ENCODE data around the gene ARRDC3.

The ARRDC3 gene

GRCh38 chr5:91379914-91380490 lies 3.1 kb downstream of the ARRDC3 start (continued):
- TF ChIP-seq GFI1B (tag by site-specific recombination; IDR thresholded peaks at IDR 0.05) (no peak), KLF8 (tag by site-specific recombination; IDR thresholded peaks at IDR 0.05) (0 out of 2 replicates have a peak, but pooled peaks have one; percentile 3), MZF1 (tag by site-specific recombination; IDR thresholded peaks at IDR 0.05; ENCODE audit: borderline replicate concordance) (peak; percentile 71; the same call in 1 of the 2 replicates), PRDM1 (tag by site-specific recombination; IDR thresholded peaks at IDR 0.05) (peak; percentile 95), ZFHX2 (tag by site-specific recombination; conservative IDR thresholded peaks at IDR 0.05) (no peak), ZNF292 (tag by site-specific recombination; IDR thresholded peaks at IDR 0.05; ENCODE audit: borderline replicate concordance, low read depth) (no peak), ZBTB17 (tag by site-specific recombination; IDR thresholded peaks at IDR 0.05) (peak; percentile 92), ZNF596 (tag by site-specific recombination; IDR thresholded peaks at IDR 0.05) (peak; percentile 79), ZNF530 (tag by site-specific recombination; IDR thresholded peaks at IDR 0.05; ENCODE audit: low read depth) (no peak), PBX3 (CRISPR knock-in tag; IDR thresholded peaks at IDR 0.05) (peak; percentile 97), ZNF701 (tag by site-specific recombination; IDR thresholded peaks at IDR 0.05) (no peak), ZNF324 (tag by site-specific recombination; IDR thresholded peaks at IDR 0.05) (peak; percentile 21; the same call in 1 of the 2 replicates)
- TF ChIP-seq, protein P1, sequence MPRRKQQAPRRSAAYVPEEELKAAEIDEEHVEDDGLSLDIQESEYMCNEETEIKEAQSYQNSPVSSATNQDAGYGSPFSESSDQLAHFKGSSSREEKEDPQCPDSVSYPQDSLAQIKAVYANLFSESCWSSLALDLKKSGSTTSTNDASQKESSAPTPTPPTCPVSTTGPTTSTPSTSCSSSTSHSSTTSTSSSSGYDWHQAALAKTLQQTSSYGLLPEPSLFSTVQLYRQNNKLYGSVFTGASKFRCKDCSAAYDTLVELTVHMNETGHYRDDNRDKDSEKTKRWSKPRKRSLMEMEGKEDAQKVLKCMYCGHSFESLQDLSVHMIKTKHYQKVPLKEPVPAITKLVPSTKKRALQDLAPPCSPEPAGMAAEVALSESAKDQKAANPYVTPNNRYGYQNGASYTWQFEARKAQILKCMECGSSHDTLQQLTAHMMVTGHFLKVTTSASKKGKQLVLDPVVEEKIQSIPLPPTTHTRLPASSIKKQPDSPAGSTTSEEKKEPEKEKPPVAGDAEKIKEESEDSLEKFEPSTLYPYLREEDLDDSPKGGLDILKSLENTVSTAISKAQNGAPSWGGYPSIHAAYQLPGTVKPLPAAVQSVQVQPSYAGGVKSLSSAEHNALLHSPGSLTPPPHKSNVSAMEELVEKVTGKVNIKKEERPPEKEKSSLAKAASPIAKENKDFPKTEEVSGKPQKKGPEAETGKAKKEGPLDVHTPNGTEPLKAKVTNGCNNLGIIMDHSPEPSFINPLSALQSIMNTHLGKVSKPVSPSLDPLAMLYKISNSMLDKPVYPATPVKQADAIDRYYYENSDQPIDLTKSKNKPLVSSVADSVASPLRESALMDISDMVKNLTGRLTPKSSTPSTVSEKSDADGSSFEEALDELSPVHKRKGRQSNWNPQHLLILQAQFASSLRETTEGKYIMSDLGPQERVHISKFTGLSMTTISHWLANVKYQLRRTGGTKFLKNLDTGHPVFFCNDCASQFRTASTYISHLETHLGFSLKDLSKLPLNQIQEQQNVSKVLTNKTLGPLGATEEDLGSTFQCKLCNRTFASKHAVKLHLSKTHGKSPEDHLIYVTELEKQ (tag by site-specific recombination; IDR thresholded peaks at IDR 0.05; ENCODE audit: borderline replicate concordance), result peak; percentile 43; the same call in 1 of the 2 replicates
- TF ChIP-seq, protein P2, sequence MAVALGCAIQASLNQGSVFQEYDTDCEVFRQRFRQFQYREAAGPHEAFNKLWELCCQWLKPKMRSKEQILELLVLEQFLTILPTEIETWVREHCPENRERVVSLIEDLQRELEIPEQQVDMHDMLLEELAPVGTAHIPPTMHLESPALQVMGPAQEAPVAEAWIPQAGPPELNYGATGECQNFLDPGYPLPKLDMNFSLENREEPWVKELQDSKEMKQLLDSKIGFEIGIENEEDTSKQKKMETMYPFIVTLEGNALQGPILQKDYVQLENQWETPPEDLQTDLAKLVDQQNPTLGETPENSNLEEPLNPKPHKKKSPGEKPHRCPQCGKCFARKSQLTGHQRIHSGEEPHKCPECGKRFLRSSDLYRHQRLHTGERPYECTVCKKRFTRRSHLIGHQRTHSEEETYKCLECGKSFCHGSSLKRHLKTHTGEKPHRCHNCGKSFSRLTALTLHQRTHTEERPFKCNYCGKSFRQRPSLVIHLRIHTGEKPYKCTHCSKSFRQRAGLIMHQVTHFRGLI (tag by site-specific recombination; IDR thresholded peaks at IDR 0.05), result peak; percentile 86

- POLR2A ChIA-PET, result interaction anchor here (0.9 to 2.1 kb wide), 3 partner anchors 10 to 64 kb away, joined by 3 to 5 read pairs (median 4); no protein-coding TSS in a partner anchor
- peaks cover 16 to 25% of the 10 kb centered on the region in 2 experiments for H3K36me3 ChIP-seq (ENCODE audit: control insufficient read depth in 2 of 2, insufficient read depth in 1 of 2, low read length in 2 of 2)
- 0 out of 2 replicates have a peak, but pooled peaks have one; percentile 3 for TF ChIP-seq ZNF629 (tag by site-specific recombination; IDR thresholded peaks at IDR 0.05)
- TF ChIP-seq ZNF292 (tag by site-specific recombination; IDR thresholded peaks at IDR 0.05; ENCODE audit: borderline replicate concordance, low read depth), result no peak
- TF ChIP-seq, protein P3, sequence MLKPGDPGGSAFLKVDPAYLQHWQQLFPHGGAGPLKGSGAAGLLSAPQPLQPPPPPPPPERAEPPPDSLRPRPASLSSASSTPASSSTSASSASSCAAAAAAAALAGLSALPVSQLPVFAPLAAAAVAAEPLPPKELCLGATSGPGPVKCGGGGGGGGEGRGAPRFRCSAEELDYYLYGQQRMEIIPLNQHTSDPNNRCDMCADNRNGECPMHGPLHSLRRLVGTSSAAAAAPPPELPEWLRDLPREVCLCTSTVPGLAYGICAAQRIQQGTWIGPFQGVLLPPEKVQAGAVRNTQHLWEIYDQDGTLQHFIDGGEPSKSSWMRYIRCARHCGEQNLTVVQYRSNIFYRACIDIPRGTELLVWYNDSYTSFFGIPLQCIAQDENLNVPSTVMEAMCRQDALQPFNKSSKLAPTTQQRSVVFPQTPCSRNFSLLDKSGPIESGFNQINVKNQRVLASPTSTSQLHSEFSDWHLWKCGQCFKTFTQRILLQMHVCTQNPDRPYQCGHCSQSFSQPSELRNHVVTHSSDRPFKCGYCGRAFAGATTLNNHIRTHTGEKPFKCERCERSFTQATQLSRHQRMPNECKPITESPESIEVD (tag by site-specific recombination; IDR thresholded peaks at IDR 0.05), result peak; percentile 46
- no peak for TF ChIP-seq ZNF501 (tag by site-specific recombination; IDR thresholded peaks at IDR 0.05)
- peak; percentile 40 for TF ChIP-seq ZNF335 (tag by site-specific recombination; conservative IDR thresholded peaks at IDR 0.05)
- TF ChIP-seq ZNF777 (tag by site-specific recombination; IDR thresholded peaks at IDR 0.05; ENCODE audit: borderline replicate concordance), result no peak
- TF ChIP-seq ZIC2 (tag by site-specific recombination; IDR thresholded peaks at IDR 0.05), result no peak
- TF ChIP-seq EGR2 (tag by site-specific recombination; IDR thresholded peaks at IDR 0.05; ENCODE audit: low read depth), result no peak
- TF ChIP-seq, protein P4, sequence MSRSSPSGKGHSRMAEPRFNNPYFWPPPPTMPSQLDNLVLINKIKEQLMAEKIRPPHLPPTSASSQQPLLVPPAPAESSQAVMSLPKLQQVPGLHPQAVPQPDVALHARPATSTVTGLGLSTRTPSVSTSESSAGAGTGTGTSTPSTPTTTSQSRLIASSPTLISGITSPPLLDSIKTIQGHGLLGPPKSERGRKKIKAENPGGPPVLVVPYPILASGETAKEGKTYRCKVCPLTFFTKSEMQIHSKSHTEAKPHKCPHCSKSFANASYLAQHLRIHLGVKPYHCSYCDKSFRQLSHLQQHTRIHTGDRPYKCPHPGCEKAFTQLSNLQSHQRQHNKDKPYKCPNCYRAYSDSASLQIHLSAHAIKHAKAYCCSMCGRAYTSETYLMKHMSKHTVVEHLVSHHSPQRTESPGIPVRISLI (tag by site-specific recombination; IDR thresholded peaks at IDR 0.05), result peak; percentile 21; the same call in 1 of the 2 replicates
- peak overlapping the region; percentile 91 for H3K27ac ChIP-seq (ENCODE audit: extremely low read depth, low read depth, low read length)
- peaks cover 3% of the 10 kb centered on the region; the same call in 1 of the 2 replicates for H3K4me1 ChIP-seq (ENCODE audit: control insufficient read depth, insufficient read depth, low read length)
- no peaks in the 10 kb centered on the region for H3K9me3 ChIP-seq (ENCODE audit: control insufficient read depth, insufficient read depth, low read depth, low read length)
- H3K4me3 ChIP-seq (ENCODE audit: low read depth, low read length), result peak overlapping the region; percentile 68
- CTCF ChIA-PET, result interaction anchor here (0.6 to 1.0 kb wide), 2 partner anchors 102 to 278 kb away, joined by 3 to 5 read pairs; no protein-coding TSS in a partner anchor
Measured at GRCh38 chr5:91379246-91379913, 3.7 kb downstream of the ARRDC3 start.

Measured in HEK293 (cell line).